ENCODE results near the gene ADAM11. TPM values are rescaled to one million over a fixed set of nuclear protein-coding genes. Genes with fewer than 3 reads are reported as not detected.

The ADAM11 gene
- total RNA-seq, 1 experiment from 2014 or later, result 0.46 TPM

DNA sequence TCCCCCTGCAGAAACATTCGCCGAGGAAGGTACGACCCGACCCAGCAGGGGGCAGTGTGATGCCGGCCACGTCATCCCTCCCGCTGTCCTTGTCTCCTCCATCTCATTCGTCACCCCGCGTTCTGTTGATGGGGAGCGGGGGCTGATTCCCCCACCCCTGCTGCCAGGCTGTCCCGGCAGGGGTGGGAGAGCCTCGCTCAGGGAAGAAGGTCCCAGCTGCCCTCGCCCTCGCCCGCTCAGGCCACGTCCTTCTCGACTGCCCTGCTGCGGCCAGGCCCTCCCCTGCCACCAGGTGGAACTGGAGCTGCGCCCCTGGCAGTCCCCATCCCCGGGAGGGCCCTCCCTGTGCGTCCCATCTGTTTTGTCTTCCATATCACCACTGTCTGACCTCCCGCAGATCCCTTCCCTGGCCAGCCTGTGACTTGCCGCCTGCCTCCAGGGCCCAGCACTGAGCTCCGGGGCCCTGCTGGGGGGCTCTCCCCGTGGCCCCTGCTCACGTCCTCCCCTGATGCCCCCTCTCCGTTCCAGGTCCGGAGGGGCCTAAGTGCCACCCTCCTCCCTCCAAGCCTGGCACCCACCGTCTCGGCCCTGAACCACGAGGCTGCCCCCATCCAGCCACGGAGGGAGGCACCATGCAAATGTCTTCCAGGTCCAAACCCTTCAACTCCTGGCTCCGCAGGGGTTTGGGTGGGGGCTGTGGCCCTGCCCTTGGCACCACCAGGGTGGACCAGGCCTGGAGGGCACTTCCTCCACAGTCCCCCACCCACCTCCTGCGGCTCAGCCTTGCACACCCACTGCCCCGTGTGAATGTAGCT is 20.6 kb downstream of the ADAM11 start:
- H2AFZ ChIP-seq, result peak overlapping the region; percentile 84
- no peaks in the 10 kb centered on the region for H3K27me3 ChIP-seq (ENCODE audit: insufficient read depth, low read depth)
- H3K4me2 ChIP-seq, result peak overlapping the region; percentile 87
- TF ChIP-seq EZH2 (IDR thresholded peaks at IDR 0.05; ENCODE audit: low read depth), result no peak
- TF ChIP-seq, protein P1, sequence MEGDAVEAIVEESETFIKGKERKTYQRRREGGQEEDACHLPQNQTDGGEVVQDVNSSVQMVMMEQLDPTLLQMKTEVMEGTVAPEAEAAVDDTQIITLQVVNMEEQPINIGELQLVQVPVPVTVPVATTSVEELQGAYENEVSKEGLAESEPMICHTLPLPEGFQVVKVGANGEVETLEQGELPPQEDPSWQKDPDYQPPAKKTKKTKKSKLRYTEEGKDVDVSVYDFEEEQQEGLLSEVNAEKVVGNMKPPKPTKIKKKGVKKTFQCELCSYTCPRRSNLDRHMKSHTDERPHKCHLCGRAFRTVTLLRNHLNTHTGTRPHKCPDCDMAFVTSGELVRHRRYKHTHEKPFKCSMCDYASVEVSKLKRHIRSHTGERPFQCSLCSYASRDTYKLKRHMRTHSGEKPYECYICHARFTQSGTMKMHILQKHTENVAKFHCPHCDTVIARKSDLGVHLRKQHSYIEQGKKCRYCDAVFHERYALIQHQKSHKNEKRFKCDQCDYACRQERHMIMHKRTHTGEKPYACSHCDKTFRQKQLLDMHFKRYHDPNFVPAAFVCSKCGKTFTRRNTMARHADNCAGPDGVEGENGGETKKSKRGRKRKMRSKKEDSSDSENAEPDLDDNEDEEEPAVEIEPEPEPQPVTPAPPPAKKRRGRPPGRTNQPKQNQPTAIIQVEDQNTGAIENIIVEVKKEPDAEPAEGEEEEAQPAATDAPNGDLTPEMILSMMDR (conservative IDR thresholded peaks at IDR 0.05), result peak; percentile 96
- H3K4me1 ChIP-seq (replicated peaks; ENCODE audit: insufficient read depth), result peaks cover 8% of the 10 kb centered on the region; the same call in 1 of the 2 replicates
- ChIA-PET POLR2A (ENCODE audit: unreplicated experiment) (interaction anchor here (0.5 kb wide), 1 partner anchor 10 kb away, joined by 3 read pairs; no protein-coding TSS in a partner anchor), CTCF (interaction anchor here (0.5 to 1.1 kb wide), 6 partner anchors 14 to 865 kb away, joined by 3 to 24 read pairs (median 7); no protein-coding TSS in a partner anchor)
- no peaks in the 10 kb centered on the region for H3K79me2 ChIP-seq (ENCODE audit: low read depth)
- no peak overlapping the region for H3K27ac ChIP-seq
- peak; percentile 41 to 69 for DNase-seq
- no TSS peak for BruUV-seq (replicated peaks)
- H3K9me2 ChIP-seq (ENCODE audit: insufficient read depth), result no peaks in the 10 kb centered on the region
- no peaks in the 10 kb centered on the region for H3K36me3 ChIP-seq (ENCODE audit: low read depth)
- H3F3A ChIP-seq (ENCODE audit: insufficient read depth, low read depth), result no peaks in the 10 kb centered on the region
- H4K20me1 ChIP-seq (ENCODE audit: insufficient read depth), result no peaks in the 10 kb centered on the region
- H3K9me3 ChIP-seq (ENCODE audit: insufficient read depth, low read depth), result no peaks in the 10 kb centered on the region
- intact Hi-C loops (cut with micrococcal nuclease; ENCODE audit: unreplicated experiment), result loop anchor here (1.0 kb wide), 1 partner anchor 86 kb away; no protein-coding TSS in a partner anchor
- peak overlapping the region; percentile 57 for H3K4me3 ChIP-seq

DNA sequence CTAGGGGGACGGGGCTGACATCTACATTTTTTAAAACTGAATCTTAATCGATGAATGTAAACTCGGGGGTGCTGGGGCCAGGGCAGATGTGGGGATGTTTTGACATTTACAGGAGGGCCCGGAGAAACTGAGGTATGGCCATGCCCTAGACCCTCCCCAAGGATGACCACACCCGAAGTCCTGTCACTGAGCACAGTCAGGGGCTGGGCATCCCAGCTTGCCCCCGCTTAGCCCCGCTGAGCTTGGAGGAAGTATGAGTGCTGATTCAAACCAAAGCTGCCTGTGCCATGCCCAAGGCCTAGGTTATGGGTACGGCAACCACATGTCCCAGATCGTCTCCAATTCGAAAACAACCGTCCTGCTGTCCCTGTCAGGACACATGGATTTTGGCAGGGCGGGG is 21.4 kb downstream of the ADAM11 start:
- Histone ChIP-seq H3F3A (ENCODE audit: insufficient read depth, low read depth) (no peaks in the 10 kb centered on the region), H3K79me2 (ENCODE audit: low read depth) (no peaks in the 10 kb centered on the region), H3K9me3 (ENCODE audit: insufficient read depth, low read depth) (no peaks in the 10 kb centered on the region), H3K36me3 (ENCODE audit: low read depth) (no peaks in the 10 kb centered on the region), H3K4me3 (no peak overlapping the region), H3K4me1 (replicated peaks; ENCODE audit: insufficient read depth) (peaks cover 5% of the 10 kb centered on the region; the same call in 1 of the 2 replicates), H4K20me1 (ENCODE audit: insufficient read depth) (no peaks in the 10 kb centered on the region), H3K9me2 (ENCODE audit: insufficient read depth) (no peaks in the 10 kb centered on the region), H3K27me3 (ENCODE audit: insufficient read depth, low read depth) (no peaks in the 10 kb centered on the region), H3K4me2 (no peak overlapping the region), H3K27ac (no peak overlapping the region), H2AFZ (no peak overlapping the region)
- CTCF ChIA-PET, result interaction anchor here (0.5 kb wide), 1 partner anchor 15 kb away, joined by 12 read pairs; no protein-coding TSS in a partner anchor
- TF ChIP-seq, protein P1 (conservative IDR thresholded peaks at IDR 0.05), result no peak
- no peak for TF ChIP-seq EZH2 (IDR thresholded peaks at IDR 0.05; ENCODE audit: low read depth)
- POLR2A ChIA-PET (ENCODE audit: unreplicated experiment), result no interaction called here
- no TSS peak for BruUV-seq (replicated peaks)
- intact Hi-C loops (cut with micrococcal nuclease; ENCODE audit: unreplicated experiment), result no loop called here
- DNase-seq, result no peak

DNA sequence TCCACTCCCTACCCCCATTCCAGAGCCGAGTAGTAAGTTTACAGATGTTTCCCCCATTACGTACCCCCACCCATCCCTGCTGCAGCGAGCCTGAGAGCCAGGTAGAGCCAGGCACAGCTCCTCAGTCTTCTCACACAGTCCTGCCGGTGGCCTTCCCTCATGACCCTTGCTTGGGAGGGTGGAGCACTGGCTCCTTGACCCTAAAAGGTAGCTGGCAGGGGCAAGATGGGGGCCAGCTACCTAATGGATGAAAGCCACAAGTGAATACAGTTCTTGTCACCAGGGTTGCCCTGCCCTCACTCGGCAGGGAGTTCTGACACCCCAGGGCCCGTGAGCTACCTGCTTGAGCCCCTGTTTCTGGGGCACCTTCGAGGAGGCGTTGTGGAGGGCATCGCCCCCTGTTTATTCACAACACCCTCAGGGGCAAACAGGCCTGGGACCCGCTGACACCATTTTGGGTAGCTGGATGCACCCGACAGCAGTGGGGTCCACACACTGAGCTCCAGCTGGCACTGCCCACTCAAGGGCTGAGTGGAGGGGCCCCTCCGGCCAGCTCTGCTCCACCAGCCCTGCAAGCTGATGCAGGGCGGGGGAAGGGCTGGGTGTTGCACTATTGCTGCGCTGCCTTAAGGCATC is 22.2 kb downstream of the ADAM11 start:
- H3K4me1 ChIP-seq (replicated peaks; ENCODE audit: insufficient read depth), result peaks cover 5% of the 10 kb centered on the region; the same call in 1 of the 2 replicates
- no peaks in the 10 kb centered on the region for H3K79me2 ChIP-seq (ENCODE audit: low read depth)
- H4K20me1 ChIP-seq (ENCODE audit: insufficient read depth), result no peaks in the 10 kb centered on the region
- no peaks in the 10 kb centered on the region for H3K9me2 ChIP-seq (ENCODE audit: insufficient read depth)
- TF ChIP-seq EZH2 (IDR thresholded peaks at IDR 0.05; ENCODE audit: low read depth), result no peak
- TF ChIP-seq, protein P1 (conservative IDR thresholded peaks at IDR 0.05), result no peak
- POLR2A ChIA-PET (ENCODE audit: unreplicated experiment), result interaction anchor here (0.7 kb wide), 2 partner anchors 48 to 326 kb away, joined by 4 read pairs; no protein-coding TSS in a partner anchor
- H3K4me2 ChIP-seq, result no peak overlapping the region
- DNase-seq, result no peak
- no peak overlapping the region for H3K27ac ChIP-seq
- no peak overlapping the region for H3K4me3 ChIP-seq
- H3K36me3 ChIP-seq (ENCODE audit: low read depth), result no peaks in the 10 kb centered on the region
- H3K27me3 ChIP-seq (ENCODE audit: insufficient read depth, low read depth), result no peaks in the 10 kb centered on the region
- no peaks in the 10 kb centered on the region for H3F3A ChIP-seq (ENCODE audit: insufficient read depth, low read depth)
- no peaks in the 10 kb centered on the region for H3K9me3 ChIP-seq (ENCODE audit: insufficient read depth, low read depth)
- intact Hi-C loops (cut with micrococcal nuclease; ENCODE audit: unreplicated experiment), result no loop called here
- H2AFZ ChIP-seq, result no peak overlapping the region
- no TSS peak for BruUV-seq (replicated peaks)
- CTCF ChIA-PET, result interaction anchor here (0.6 kb wide), 1 partner anchor 88 kb away, joined by 3 read pairs; no protein-coding TSS in a partner anchor

Measured in PC-9 (cell line).